Measurements from ENCODE around the gene HMCN2. TPM values are rescaled to one million over a fixed set of nuclear protein-coding genes. Genes with fewer than 3 reads are reported as not detected.

Gene HMCN2
- total RNA-seq, 1 donor from 2014 or later, result 5.7 TPM

DNA sequence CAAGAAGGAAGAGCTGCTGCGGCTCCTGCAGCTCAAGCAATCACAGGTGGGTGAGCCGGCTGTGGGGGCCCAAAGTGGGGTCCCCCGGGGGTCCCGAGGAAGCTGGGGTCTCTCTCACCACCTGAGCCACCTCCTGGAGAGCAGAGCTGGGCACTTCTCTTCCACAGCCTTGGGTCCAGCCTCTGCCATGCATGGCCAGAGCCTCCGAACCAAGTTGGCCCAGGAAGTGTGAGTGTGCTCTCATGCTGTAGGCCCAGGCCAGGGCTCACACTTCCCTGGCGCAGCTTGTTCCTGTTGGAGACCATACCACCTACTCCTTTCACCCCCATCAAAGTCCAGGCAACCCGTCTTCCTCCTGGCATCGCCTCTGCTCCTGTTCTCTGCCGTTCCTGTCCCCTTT, 19.7 kb downstream of the HMCN2 start:
- ATAC-seq, result no peak
- DNase-seq (ENCODE audit: missing footprints), result no peak
- intact Hi-C loops (cut with DNase I), result no loop called here

DNA sequence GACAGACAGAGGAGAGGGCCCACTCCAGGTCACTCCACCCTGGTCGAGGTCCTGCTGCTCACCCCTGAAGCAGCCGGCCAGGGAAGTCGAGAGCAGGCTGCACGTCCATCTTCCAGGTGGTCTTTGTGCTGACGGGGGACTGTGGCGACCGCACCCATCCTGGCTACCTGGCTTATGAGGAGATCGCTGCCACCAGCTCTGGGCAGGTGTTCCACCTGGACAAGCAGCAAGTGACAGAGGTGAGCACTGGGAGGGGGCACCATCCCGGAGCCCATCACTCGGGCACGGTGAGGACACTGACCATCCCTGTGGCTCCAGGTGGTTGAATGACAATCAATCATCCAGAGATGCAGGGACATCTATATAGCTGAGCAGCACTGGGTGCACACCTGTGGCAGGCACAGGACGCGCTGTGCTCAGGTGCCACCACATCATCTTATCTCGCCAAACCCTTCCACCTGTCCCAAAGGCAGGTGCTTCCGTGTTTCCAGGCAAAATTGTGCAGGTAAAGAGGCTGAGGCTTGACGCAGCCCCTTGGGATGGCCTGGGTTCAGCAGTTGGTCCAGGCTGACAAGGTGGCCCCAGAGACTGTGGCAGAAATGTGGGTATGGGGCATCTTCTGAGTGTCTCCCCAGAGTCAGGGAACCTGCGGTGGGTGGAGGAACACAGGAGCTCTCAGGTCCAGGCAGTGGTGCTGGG, 20.7 kb downstream of the HMCN2 start:
- intact Hi-C loops (cut with DNase I), result no loop called here
- ATAC-seq (no peak), DNase-seq (ENCODE audit: missing footprints) (no peak)

DNA sequence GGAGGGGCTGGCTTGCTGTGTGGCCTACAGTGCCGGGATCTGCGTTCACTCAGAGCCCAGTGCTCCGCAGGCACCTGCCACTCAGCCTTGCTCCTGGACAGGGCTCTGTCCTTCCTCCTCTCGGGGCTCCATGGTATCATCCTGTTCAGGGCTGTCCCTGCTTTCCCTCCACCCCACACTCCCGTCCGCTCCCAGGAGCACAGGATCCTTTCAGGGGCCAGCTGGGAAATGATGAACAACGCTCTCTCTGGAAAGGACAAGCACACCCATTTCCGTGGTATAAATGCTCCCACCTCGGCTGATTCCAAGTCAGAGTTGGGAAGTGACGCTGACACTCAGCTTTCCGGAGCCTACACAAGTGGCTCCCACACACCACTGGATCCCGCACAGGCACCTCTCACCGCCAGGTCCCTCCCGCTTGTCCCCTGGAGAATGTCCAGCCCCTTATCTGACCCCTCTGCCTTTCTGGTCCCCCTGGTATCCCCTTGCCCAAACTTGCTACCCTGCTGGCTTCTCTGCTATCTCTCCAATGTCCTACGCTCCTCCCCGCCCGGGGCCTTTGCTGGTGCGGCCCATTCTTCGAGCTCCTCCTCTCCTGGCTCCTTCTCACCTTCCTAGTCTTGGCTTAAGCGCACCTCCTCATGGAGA, 21.3 kb downstream of the HMCN2 start:
- ATAC-seq, result peak; percentile 9

DNA sequence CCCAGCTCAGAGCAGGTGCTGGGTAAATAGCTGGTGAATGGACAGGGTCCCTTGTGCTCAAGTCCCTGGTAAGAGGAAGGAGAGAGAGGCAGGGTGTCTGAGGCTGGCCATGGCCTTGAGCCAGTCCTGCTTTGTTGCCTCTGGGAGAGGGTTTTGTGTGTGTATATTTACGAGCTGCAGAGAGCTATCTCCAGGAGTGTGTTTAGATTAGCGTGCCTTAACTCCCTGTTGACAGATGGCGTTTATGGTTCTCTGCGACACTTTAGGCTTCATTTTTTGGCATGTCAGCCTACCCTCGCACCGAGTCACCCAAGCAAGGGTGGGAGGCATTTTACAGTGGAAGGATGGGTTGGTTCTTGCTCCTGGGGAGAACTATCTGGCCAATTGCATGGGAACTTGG, 22.2 kb downstream of the HMCN2 start:
- no peak for DNase-seq (ENCODE audit: missing footprints)
- ATAC-seq, result no peak
- intact Hi-C loops (cut with DNase I), result no loop called here

More for the DNA sequence above, 21.3 kb downstream of the HMCN2 start:
- DNase-seq (ENCODE audit: missing footprints), result no peak
- intact Hi-C loops (cut with DNase I), result no loop called here

DNA sequence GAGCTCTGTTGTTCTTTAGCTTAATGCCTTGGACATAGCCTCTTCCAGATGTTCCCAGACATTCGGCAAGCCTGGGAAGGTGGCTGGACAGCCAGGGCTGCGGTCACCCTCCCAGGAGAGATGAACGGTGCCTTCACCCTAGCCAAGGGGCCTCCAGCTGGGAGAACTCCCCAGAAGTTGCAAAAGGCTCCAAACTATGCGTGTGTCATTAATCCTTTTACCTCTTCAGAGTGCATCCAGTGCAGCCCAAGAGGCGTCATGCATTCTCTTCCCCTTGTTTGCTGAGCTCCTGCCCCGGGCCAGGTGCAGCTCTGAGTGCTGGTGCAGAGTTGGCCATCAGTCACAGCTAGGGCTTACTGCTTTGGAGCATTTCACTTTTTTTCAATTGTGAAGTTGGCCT, 22.8 kb downstream of the HMCN2 start:
- DNase-seq (ENCODE audit: missing footprints), result no peak
- peak; percentile 18 for ATAC-seq
- intact Hi-C loops (cut with DNase I), result no loop called here

DNA sequence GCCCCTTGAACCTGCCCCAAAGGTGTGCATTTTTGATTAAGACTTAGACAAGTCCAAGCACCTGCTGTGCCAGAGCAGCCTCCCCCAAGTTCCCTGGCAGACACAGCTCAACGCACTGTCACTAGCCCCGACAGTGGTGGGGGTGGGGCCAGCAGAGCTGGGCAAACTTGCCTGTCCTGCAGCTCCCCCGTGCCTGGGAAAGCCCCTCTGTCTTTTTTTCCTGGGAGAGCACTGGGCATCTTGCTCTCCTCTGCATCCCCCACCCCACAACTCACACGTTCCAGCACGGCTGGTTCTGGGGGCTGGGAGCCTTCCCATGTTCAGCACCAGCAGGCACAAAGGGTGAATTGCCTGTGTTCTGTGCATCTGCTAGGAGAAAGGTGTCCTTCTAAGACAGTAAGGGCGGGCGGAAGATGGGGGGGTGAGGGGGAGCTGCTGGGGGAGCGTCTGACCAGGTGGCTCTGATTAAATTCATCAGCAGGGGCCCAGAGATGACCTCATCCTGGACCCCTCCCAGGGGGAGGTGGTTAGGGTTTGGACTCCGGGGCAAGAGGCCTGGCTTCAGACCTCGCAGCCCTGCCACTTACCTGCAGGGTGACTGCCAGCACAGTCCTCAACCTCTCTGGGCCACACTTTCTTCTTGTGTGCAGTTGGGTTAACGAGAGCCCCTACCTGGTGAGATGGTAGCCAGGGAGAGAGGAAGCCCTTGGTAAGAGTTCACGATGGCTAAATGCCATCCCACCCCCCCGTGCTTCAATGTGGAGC, 23.5 kb downstream of the HMCN2 start:
- ATAC-seq (no peak), DNase-seq (ENCODE audit: missing footprints) (no peak)
- intact Hi-C loops (cut with DNase I), result no loop called here

DNA sequence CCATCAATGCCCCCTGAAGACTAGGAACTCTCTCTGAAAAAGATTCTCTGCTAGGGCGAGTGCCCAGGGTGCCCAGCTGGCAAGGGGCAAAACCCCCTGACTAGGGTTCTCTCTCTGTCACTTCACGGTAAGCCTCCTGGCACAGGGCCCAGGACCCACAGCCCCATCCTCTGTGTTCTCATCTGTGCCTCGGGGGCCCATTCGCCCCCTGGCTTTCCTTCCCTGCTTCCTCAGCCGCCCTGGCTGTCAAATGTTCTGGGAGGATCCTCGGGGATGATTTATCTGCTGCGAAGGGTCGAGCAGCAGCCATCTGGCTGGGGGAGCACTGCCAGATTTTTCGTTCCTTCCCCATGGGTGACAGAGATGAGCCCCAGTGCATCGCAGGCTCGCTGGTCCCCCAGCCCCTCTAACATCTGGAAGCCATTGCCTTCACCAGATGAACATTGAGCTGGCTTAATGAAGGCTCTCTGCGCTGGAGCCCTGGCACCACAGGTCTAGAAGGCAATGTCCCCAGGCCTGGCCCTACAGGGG, 24.2 kb downstream of the HMCN2 start:
- intact Hi-C loops (cut with DNase I), result no loop called here
- DNase-seq (ENCODE audit: missing footprints) (no peak), ATAC-seq (peak; percentile 1)

DNA sequence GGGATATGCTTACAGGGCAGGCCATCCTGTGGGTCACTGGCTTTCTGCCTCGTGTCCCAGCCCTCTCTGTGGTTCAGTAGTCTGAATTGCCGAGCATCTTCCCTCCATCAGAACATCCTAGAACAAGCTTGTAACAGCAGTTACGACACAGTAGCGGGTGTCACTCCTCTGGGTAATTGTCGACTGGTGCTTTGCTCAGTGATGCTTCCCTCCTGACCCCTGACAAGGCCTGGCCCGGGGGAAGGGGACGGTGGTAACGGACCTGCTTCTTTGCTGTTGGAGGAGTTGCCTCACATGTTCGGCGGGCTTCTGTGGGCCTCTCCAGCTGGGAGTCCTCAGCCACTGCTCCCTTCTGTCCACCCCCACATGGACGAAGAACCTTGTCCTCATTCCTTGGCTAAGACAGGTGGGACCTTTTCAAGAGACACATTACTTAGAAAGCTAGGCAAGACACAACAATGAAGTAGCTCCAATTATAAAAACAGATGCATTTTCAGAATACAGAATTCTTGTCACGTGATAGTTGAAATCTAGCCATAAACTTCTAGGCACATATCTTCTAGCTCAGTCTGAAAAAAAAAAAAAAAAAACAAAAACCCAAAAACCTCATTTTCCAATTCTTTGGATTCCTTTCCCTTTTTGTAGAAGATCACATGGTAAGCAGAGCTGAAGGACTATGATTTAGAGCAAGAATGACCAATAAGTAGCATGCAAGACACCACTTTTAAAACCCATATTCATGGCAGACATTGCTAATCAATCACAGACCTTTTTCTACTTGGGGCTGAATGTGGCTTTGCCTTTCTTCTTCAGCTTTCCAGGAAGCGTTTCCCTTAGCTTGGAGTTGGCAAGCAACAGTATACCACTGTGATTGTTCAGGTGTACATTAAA, 25.0 kb downstream of the HMCN2 start:
- ATAC-seq (peak; percentile 59), DNase-seq (ENCODE audit: missing footprints) (no peak)
- intact Hi-C loops (cut with DNase I), result no loop called here

DNA sequence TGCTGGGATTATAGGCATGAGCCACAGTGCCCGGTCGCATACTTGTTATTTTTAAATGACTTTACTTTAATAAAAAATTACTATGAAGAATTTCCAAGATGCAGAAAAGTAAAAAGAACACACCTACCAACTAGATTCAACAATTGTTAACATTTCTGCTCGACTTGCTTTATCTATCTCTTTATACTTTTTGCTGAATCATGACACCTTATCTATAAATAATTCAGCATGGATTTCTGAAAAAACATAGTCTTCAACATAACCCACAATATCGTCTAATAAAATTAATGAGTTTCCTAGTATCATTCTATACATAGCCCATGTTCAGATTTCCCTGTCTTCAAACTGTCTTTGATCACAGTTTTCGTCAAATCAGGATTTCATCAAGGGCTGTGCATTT, 25.9 kb downstream of the HMCN2 start:
- intact Hi-C loops (cut with DNase I), result no loop called here
- no peak for DNase-seq (ENCODE audit: missing footprints)
- ATAC-seq, result no peak

DNA sequence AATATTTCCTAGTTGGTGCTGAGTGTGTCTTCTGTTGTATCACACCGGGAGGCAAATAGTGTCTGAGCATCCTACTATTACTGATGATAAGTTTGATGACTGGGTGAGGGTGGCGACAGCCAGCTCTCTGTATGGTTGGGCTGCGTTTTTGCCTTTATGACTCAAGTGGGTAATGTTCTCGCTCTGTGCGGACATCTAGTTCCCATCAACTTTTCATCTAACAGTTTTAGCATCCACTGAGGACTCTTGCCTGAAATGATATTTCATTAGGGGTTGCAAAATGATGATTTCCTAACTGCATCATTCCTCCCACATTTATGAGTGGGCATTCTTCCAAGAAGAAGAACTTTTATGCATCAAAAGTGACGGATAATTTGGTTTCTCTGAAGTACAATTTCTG, 26.5 kb downstream of the HMCN2 start:
- DNase-seq (ENCODE audit: missing footprints) (no peak), ATAC-seq (no peak)
- intact Hi-C loops (cut with DNase I), result no loop called here

DNA sequence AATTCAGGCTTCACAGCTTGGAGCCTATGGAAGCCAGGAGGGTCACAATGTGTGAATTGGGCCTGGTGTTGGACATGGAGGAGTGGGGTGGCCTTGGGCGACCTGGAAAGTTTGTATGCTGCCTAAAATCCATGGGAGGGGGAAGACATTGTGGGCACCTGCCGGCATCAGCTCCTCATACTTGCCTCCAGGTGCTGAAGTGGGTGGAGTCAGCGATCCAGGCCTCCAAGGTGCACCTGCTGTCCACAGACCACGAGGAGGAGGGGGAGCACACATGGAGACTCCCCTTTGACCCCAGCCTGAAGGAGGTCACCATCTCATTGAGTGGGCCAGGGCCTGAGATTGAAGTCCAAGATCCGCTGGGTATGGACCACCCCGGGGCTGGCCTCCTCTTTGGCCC, 29.1 kb downstream of the HMCN2 start:
- DNase-seq (ENCODE audit: missing footprints) (no peak), ATAC-seq (no peak)
- intact Hi-C loops (cut with DNase I), result no loop called here

DNA sequence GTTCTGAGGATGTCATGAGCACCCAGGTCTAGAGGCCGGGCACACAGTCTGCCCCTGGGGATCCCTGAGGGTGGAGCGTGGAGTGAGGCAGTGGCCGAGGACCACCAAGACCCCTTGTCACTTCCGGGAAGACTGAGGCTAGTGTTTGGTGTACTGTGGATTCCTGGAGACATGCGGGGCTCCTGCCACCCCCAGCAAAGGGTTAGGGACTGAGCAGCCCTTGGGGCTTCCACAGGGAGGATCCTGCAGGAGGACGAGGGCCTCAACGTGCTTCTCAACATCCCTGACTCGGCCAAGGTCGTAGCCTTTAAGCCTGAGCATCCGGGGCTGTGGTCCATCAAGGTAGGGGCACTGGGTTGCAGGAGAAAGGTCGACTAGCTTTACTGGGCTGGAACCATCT, 29.9 kb downstream of the HMCN2 start:
- intact Hi-C loops (cut with DNase I), result no loop called here
- ATAC-seq, result no peak
- no peak for DNase-seq (ENCODE audit: missing footprints)

DNA sequence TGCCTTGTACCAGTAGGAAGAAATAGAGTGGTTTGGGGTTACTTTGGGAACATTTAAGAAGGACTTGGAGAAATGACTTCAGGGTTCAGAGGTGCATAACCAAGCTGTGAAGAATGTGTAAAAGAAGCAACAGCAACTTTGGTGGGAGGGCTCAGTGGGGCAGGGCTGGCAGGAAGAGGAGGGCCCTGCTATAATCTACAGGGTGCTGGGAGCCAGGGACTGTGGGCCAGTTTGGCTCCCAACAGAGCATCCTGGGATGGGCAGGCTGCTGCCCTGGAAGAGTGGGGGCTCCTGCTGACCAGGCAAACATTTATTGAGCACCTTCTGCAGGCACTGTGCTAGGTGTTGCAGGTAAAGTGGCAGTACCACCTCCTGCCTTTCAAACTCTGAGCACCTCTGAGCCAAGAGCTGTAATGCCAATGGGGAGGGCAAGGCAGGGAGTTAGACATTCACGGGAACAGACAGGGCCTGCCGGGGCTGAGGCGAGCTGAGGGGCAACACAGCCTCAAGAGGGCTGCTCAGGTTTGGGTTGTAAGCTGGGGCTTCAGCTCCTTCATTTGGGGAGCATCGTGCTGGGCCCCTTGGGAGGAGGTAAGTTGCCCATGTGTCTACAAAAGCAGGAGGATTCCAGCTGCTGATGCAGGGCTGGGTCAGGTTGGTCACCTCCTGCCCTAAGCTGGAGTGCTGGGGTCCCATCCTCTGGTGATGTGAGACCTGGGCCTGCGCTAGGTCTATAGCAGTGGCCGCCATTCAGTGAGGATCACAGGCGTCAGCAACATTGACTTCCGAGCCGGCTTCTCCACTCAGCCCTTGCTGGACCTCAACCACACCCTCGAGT, 30.6 kb downstream of the HMCN2 start:
- intact Hi-C loops (cut with DNase I), result no loop called here
- DNase-seq (ENCODE audit: missing footprints) (no peak), ATAC-seq (no peak)

DNA sequence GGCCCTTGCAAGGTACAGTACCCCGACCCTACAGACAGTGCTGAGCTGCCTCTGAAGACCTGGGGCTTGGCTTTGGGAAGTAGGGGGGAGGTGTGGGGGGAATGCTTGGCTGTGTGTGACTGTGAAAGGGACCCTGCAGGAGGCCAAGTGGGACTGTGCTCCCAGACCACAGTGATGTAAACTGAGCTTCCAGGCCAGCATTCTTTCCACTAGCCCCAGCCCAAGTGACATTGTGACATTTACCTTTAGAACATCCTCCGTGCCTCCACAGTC, 31.2 kb downstream of the HMCN2 start:
- no peak for ATAC-seq
- no peak for DNase-seq (ENCODE audit: missing footprints)
- intact Hi-C loops (cut with DNase I), result no loop called here

DNA sequence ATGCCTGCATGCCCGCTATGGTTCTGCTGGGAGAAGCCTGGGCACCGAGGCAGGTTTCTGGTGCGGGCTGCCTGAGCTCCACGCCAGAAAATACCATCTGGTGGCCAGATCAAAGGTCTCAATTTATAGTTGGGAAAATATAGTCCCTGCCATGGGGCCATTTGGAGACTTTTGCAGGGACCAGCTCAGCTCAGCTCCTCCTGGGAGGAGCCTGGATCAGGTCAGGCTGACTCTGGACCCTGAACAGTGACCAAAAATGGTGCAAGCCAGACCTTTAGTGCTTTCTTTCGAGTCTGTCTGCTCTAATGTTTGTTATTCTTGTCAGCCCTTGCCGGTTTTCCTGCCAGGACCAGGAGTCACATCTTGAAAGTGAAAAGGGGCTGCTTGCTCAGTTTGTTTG, 31.8 kb downstream of the HMCN2 start:
- intact Hi-C loops (cut with DNase I), result no loop called here

DNA sequence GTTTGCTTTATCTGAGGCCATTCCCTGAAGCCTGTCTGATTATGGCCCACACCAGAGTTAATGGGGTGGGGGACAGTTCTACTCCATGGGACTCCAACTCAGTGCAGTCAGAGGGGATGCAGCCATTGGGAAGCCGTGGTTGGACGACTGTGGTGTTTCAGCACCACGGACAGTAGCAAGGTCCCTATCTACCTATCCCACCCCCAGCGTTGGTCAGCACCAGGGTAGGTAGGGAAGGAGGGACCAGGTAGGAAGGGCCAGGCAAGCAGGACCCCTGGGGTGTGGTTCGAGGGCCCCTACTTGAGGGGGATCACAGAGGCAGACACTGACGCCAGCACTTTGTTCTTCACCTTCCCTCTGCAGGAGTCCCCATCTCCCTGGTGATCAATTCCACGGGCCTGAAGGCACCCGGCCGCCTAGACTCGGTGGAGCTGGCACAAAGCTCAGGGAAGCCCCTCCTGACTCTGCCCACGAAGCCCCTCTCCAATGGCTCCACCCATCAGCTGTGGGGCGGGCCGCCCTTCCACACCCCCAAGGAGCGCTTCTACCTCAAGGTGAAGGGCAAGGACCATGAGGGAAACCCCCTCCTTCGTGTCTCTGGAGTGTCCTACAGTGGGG, 33.2 kb downstream of the HMCN2 start:
- intact Hi-C loops (cut with DNase I), result no loop called here
- no peak for ATAC-seq
- no peak for DNase-seq (ENCODE audit: missing footprints)

More for the DNA sequence above, 31.8 kb downstream of the HMCN2 start:
- ATAC-seq (no peak), DNase-seq (ENCODE audit: missing footprints) (no peak)

DNA sequence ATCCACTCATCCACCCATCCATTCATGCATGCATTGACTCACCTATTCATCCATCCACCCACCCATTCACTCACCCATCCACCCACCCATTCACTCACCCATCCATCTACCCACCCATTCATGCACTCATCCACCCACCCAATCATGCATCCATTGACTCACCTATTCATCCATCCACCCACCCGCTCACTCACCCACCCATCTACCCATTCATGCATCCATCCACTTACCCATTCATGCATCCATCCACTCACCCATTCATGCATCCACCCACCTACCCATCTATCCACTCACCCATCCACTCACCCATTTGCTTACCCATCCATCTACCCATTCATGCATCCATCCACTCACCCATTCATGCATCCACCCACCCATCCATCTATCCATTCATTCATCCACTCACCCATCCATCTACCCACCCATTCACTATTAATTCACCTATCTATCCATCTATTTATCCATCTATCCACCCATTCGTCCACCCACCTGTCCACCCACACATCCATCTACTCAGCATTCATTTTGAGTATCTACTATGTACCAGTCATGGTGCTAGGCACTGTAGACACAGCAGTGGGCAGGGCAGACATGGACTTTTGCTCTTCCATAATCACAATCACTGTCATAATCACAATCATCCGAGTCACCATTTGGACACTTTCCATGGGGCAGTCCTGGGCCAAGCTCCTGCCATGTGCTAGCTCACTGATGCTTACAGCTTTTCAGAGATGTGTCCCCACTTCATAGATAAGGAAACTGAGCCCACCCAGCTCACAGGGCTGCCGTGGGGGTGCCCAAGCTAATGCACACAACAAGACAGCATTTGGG, 34.4 kb downstream of the HMCN2 start:
- DNase-seq (ENCODE audit: missing footprints), result no peak
- no peak for ATAC-seq
- intact Hi-C loops (cut with DNase I), result no loop called here
